ENCODE results near the gene PTGES3.

DNA sequence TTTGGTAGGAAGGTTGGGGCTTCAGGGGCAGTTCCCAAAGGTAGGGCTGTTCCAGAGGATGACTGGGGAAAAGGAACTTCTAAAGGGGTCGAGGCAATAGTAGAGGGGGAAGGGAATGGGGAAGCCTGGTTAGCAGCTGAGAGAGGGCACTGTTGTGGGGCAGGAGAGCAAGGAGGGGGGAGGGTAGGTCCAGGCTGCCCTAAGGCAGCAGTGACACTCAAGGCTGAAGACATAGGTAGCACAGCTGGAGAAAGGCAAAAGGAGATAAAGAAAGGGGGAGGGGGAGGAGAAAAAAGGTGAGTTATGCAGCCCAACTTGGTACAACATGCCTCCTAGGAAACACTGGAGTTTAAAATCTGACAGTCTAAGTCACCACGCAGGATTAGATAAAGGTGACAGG is 33.1 kb upstream of the PTGES3 start:
- TF ChIP-seq, protein P1, sequence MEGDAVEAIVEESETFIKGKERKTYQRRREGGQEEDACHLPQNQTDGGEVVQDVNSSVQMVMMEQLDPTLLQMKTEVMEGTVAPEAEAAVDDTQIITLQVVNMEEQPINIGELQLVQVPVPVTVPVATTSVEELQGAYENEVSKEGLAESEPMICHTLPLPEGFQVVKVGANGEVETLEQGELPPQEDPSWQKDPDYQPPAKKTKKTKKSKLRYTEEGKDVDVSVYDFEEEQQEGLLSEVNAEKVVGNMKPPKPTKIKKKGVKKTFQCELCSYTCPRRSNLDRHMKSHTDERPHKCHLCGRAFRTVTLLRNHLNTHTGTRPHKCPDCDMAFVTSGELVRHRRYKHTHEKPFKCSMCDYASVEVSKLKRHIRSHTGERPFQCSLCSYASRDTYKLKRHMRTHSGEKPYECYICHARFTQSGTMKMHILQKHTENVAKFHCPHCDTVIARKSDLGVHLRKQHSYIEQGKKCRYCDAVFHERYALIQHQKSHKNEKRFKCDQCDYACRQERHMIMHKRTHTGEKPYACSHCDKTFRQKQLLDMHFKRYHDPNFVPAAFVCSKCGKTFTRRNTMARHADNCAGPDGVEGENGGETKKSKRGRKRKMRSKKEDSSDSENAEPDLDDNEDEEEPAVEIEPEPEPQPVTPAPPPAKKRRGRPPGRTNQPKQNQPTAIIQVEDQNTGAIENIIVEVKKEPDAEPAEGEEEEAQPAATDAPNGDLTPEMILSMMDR (IDR thresholded peaks at IDR 0.05) = no peak
- TF ChIP-seq TCF7 (CRISPR knock-in tag; IDR thresholded peaks at IDR 0.05; ENCODE audit: low read depth) (no peak), ZNF423 (CRISPR knock-in tag; IDR thresholded peaks at IDR 0.05) (no peak), ETV6 (CRISPR knock-in tag; IDR thresholded peaks at IDR 0.05) (no peak), AFF4 (CRISPR knock-in tag; IDR thresholded peaks at IDR 0.05; ENCODE audit: borderline replicate concordance) (no peak)
